ENCODE results near the gene PPFIA1.

DNA sequence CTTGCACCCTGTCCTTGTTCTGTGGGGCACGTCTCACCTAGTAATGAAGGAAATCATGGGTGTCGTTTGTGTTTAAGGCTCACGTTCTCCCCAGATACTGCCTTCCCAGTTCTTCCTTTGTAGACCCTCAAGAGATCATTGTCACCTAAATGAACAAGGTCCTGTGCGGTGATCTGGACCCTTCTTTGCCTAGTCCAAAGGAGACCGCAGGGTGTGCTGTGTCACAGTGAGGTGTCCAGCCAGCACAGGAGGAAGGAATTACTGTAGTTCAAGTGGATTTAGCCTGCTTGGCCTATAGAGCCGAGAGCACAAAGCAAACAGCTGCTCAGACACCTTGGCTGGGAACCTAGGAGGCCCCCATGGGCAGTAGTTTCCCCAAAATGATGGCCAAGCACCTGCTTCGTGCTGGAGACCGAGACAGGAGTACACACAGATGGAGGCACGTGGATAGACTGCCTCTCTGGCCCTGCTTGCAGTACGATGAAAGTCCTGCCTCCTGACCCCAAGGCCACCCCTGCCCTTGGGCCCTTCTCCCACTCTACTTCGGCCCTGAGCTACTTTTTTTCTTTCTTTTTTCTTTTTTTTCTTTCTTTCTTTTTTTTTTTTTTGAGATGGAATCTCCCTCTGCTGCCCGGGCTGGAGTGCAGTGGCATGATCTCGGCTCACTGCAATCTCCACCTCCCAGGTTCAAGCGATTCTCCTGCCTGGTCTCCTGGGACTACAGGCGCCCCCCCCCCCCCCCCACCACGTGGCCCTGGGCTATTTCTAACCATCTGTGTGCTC lies 19.4 kb upstream of the PPFIA1 start:
- no peak for TF ChIP-seq EZH2 (IDR thresholded peaks at IDR 0.05; ENCODE audit: low read depth)
- TF ChIP-seq CTCF (conservative IDR thresholded peaks at IDR 0.05): no peak
